HG02623 (cell line): ENCODE data around the gene HNRNPA3.
"Not testable (repeated sequence)": the region's sequence is repeated elsewhere in the genome, so short reads cannot be mapped to it uniquely, and the experiment has no call there.

Source experiments
- ATAC-seq: cut with Tn5 transposase; IDR thresholded peaks from one replicate; pipeline ENCODE4 v1.9.1; 2021; ENCODE audit warnings: moderate library complexity; ENCODE audit not compliant: unreplicated experiment

Gene HNRNPA3

GRCh38 chr2:177188482-177189469 is 23.8 kb upstream of the HNRNPA3 start:
- no peak for ATAC-seq

- no peak for ATAC-seq
Observed at GRCh38 chr2:177190941-177191340, 21.7 kb upstream of the HNRNPA3 start.

- ATAC-seq: no peak
Observed at GRCh38 chr2:177192788-177193187, 19.8 kb upstream of the HNRNPA3 start.

- no peak for ATAC-seq
Observed at GRCh38 chr2:177193240-177193639, 19.4 kb upstream of the HNRNPA3 start.

GRCh38 chr2:177195194-177195593 is 17.4 kb upstream of the HNRNPA3 start:
- no peak for ATAC-seq

- ATAC-seq: not testable (repeated sequence)
Observed at GRCh38 chr2:177200419-177200818, 12.2 kb upstream of the HNRNPA3 start.

- no peak for ATAC-seq
Observed at GRCh38 chr2:177201919-177202346, 10.7 kb upstream of the HNRNPA3 start.

- ATAC-seq: no peak
Observed at GRCh38 chr2:177204417-177204816, 8.2 kb upstream of the HNRNPA3 start.

GRCh38 chr2:177207101-177207500 is 5.5 kb upstream of the HNRNPA3 start:
- ATAC-seq: peak; percentile 80

- no peak for ATAC-seq
Observed at GRCh38 chr2:177211169-177211568, 1.4 kb upstream of the HNRNPA3 start.

- ATAC-seq: no peak
Observed at GRCh38 chr2:177211576-177212105, 953 bp upstream of the HNRNPA3 start.

GRCh38 chr2:177212891-177213856 is 580 bp downstream of the HNRNPA3 start:
- peak; percentile 52 for ATAC-seq

GRCh38 chr2:177217247-177217843 is 4.8 kb downstream of the HNRNPA3 start:
- no peak for ATAC-seq

- not testable (repeated sequence) for ATAC-seq
Observed at GRCh38 chr2:177219787-177220186, 7.2 kb downstream of the HNRNPA3 start.

GRCh38 chr2:177221534-177221933 is 8.9 kb downstream of the HNRNPA3 start:
- ATAC-seq: no peak

- no peak for ATAC-seq
Observed at GRCh38 chr2:177221970-177222369, 9.4 kb downstream of the HNRNPA3 start.

GRCh38 chr2:177223436-177223835 is 10.8 kb downstream of the HNRNPA3 start:
- not testable (repeated sequence) for ATAC-seq

- ATAC-seq: no peak
Observed at GRCh38 chr2:177225965-177226360, 13.4 kb downstream of the HNRNPA3 start.

- no peak for ATAC-seq
Observed at GRCh38 chr2:177229442-177230242, 17.0 kb downstream of the HNRNPA3 start.

GRCh38 chr2:177231270-177231669 is 18.7 kb downstream of the HNRNPA3 start:
- no peak for ATAC-seq
